NCI-H187 (cell line): ENCODE measurements around the gene CISD3.

Experiments
- DNase-seq, 2 experiments: peaks; one replicate each; lab custom pipeline; 2025; lab: John Stamatoyannopoulos, UW

CISD3 gene, protein sequence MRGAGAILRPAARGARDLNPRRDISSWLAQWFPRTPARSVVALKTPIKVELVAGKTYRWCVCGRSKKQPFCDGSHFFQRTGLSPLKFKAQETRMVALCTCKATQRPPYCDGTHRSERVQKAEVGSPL

GRCh38 chr17:38729886-38730525, at the start of gene CISD3:
Gene CISD3 (plus strand): TSS chr17:38730341. CDS start chr17:38730359, 18 bp downstream.
- peak; percentile 34 to 75 for DNase-seq

DNA sequence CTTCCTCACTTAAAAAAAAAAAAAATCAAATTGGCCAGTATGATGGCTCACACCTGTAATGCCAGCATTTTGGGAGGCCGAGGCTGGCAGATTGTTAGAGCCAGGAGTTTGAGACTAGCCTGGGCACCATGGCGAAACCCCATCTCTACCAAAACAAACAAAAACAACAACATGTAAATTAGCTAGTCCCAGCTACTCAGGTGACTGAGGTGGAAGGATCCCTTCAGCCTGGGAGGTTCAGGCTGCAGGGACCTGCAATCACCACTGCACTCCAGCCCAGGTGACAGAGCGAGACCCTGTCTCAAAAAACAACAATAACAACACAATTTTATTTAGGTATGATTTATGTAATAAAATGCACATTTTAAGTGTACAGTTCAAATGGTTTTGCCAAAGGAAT, 49.0 kb upstream of the CISD3 start:
- DNase-seq = no peak

DNA sequence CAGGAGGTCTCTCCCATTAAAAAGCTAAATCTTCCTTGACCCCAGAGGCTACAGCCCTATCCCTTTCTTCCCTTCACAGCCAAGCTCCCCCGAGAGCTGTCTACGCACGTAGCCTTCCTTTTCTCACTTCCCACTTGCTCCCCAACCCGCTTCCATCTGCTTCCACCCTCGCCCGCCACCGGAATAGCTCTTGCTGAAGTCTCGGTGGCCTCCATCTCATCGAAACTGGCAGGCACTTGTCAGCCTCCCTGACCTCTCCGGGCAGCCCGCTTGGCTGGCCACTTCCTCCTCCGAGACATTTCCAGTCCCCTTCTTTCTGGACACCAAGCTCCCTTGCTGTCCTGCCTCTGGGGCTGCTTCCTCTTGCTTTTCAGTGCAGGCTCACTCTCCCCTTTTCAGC, 44.6 kb upstream of the CISD3 start:
- no peak for DNase-seq

- no peak for DNase-seq
Observed at GRCh38 chr17:38687286-38687685, 42.9 kb upstream of the CISD3 start.

- DNase-seq = no peak
Observed at GRCh38 chr17:38690386-38690785, 39.8 kb upstream of the CISD3 start.

DNA sequence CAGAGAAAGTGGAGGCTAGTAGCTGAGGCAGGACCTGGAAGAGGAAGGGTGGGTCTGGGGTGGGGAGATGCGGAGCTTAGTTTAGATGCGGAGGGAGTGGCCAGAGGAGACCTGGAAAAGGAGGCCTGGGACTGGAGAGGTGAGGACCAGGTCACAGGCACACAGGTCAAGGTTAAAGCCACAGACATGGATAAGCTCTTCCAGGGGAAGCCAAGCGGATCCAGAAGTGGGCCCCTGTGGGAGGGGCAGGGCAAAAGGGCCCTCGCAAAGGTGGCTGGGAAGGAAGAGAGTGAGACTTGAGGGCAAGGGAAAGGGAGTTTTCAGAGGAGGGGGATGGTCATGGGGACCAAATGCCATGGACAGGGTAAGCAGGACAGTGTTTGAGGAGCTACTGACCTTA, 39.0 kb upstream of the CISD3 start:
- DNase-seq = no peak

DNA sequence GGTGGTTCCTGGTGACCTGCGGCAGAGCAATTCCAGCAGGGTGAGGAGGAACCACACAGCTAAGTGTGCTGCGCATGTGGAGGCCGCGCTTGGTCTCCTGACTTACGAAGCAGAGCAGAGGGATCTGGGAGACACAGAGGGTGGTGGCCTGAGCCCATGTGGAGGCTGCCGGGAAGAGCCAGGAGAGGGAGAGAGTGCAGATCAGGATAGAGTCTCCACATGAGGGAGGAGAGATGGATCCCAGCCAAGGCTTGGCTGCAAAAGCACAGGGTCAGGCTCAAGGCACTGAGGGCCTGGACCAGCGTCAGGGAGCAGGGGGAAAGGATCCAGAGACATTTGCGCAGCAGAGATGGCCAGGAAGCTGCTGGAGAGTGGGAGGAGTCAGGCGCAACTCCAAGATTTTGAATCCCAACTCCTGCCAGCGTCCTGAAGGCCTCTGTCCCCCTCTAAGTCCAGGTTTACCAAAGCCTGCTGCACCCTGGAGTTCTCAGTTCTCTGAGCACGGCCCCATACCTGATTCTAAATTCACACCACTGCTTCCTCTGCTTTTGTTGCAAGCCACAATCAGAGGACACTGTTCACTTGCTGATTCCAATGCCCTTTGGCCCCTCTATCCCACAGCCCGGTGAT, 36.3 kb upstream of the CISD3 start:
- no peak for DNase-seq

DNA sequence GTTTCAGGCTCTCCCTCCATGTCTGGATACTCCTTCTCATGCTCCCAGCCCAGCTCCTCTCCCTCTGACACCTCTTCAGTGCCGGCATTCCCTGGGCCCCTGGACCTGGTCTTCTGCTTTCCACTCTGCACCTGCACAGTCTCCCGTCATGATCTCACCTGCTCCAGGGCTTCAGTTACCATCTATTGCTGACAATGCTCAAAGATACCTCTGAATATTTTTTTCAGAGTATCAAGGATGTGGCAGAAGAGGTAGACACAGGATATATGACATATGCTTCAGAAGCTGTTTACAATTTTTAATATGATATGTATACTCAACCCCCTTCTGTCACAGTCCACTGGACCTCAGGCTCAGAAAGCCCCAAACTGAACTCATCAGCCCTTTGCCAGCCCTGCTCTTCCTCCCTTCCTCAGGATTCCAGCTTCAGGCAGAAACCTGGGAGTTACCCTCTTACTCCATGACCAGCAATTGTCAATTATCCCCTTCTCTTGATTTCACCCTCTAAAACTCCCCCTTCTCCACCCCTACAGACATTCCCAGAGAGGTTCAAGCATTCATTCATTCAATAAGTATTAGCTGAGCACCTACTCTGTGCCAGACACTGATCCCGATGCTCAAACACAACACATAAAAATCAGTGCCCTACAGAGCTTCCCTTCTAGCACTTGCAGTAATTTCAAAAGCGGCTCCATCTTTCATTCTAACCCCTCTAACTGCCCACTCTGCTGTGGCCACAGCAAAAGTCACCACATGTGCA, 32.9 kb upstream of the CISD3 start:
- no peak for DNase-seq

- DNase-seq = no peak
Observed at GRCh38 chr17:38698760-38699159, 31.4 kb upstream of the CISD3 start.

DNA sequence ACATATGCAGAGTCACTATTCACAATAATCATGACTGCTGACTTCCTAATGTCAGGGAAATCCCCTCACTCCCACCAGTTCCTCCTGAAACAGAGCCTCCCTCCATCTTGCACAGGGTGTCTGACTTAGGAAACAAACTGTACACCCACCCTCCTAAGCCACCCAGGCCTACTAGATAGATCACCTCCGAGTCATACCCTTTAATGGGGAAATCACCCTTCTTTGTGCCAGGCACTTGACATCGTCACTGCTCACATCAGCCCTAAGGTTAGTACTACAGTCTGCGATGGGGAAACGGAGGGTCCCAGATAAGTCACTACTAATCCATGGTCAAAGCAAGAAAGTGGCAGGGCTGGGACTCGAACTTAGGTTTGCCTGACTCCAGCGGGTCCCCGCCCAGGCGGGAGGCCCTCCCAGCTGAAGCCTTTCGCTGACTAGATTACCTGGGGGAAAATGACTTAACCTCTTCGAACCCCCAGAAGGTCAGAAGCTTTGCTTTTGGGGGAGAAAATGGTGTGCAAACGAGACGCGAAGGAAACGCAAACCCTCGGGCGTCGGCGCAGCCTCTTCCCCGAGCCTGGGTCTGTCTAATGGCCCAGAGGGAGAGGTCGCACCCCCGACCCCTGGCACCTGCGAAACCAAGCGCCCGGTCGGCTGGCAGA, 28.5 kb upstream of the CISD3 start:
- DNase-seq = no peak

DNA sequence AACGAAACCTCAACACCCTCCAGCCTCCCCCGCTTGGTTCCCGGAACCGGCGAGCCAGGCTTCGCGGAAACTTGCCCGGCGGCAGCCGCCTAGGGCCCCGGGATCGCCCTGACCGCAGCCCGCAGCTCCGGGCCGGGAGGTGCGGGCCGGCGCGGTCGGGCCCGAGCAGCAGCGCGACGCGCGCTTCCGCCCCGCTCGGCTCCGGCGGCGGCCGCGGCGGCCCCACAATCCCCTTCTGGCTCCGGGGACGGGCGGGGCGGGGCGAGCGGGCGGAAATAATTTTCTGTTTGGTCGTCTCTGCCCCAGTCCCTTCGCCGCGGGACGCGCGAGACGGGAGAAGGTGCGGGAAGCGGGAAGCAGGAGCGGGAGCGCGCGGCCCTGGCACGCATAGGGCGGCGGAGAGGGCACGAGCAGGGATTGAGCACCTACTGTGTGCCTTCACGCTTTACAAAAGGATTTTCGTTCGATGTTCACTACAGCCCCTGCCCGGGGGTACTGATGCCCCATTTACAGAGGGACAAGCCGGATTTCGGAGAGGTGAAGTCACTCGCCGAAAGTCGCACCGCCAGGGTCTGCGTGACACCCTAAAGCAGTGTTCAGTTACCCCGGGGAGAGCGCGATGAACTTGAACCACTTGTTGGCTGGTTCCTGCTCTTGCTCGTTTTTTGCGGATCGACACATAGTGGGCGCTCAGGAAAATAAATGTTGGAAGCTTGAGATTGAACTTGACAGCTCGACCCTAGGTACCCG, 27.8 kb upstream of the CISD3 start:
- DNase-seq = peak; percentile 71 to 74

DNA sequence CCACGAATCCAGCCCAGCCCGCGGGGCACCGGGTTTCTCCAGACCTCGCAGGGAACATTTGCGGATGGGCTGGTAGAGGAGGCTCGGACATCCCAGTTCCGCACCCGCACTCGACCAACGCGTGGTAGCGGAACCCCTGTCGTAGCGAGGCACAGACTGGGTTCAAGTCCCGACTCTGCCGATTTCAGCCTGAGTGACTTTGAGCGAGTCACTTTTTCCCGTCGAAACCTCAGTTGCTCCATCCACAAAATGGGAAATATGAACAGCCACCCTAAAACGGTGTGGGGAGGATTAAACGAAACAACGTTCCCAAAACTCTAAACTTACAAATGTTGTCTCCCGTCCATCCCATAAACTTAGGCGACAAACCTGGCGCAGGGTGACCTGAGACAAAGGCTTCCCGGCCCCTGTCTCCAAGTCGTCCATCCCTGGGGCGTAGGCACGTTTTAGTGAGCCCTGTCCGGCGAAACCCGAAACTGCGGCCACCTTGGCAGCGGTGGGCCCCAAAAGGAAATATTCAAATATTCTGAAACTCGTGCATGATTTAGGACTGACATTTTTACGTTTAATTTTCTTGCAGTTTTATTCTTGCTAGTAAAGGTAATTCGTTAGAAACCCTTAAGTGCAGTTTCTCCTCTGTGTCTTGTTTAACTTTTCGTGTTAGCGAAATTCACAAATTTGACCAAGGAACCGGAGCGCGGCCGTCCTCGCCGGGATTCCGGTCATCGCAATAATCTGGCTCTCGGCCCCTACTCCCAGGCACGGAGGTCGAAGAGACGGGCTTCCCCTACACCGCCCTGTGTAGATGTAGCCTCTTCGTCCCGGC, 27.0 kb upstream of the CISD3 start:
- DNase-seq = no peak

DNA sequence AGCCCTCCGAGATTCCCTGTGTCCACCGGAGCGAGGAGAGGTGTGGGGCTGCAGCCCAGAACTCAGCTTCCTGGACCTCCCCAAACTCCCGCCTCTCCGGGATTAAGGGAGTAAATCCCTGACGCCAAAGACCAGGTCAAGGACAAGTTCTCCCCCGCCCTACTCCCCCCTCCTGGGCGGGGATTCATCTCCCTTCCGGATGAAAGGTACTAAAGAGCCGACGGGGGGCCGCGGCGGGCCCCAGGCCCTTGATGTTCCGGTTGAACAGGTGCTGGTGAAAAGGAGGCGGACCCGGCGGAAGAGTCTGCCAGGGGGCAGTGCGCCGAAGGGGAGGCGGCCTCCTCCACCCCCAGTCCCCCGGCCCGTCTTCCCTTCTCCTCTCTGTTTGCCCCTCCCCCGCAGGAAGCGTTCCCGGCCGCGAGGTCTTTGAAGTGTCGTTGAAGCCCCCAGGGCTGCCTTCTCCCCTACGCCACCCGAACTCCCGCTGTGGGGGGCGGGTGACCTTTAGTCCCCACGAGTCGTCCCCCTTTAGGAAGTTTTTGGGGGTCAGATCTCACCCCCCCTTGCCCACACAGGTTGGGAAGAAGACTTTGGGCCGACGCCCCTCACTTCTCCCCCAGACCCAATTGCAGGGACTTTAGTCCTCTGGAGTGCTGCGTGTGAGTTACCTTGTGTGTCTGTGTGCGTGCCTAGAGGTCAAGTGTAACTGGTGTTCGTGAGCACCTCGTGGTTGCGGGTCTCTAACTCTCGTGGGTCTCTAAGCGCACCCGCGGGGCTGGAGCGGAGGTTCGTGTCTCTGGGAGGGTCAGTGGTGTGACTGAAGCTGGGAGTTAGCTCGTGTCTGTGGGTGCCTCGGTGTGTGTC, 26.2 kb upstream of the CISD3 start:
- peak; percentile 75 to 81 for DNase-seq

GRCh38 chr17:38704606-38705522, 25.3 kb upstream of the CISD3 start, which contains the start of gene MLLT6:
Gene MLLT6 (plus strand): TSS chr17:38705273. CDS start chr17:38705633, 360 bp downstream.
- peak; percentile 24 to 54 for DNase-seq

- DNase-seq = no peak
Observed at GRCh38 chr17:38705523-38705802, 24.7 kb upstream of the CISD3 start.

GRCh38 chr17:38705803-38706504, 24.2 kb upstream of the CISD3 start:
- DNase-seq = peak in 1 of 2 experiments; percentile 29

DNA sequence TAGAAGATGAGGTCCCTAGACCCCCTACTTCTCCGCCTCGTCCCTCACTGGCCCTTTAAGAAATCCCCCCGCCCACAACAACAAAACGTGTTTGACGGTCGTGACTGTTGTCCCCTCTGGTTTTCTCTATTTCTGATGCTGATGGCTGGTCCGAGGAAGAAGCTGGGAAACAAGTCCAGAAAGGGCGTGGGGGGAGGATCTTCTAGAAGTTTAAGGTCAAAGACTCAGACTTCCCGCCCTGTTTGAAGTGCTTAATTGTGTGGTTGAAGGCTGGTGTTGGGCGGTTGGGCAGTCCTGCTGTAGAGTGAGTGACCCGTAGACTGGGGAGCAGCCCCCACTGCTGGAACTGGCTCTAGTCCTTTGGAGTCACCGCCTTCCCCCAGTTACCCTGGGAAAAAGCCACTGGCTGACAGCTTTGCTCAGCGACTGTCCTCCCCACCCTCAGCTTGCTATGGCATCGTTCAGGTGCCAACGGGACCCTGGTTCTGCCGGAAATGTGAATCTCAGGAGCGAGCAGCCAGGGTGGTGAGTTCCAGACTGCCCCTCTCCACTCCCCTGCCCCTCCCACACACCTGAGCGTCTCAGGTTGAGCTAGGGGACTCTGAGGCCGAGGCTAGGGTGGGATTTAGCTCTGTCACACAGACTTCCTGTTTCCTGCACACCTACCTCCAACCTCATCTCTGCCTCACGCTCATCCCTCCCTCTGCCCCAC, 23.5 kb upstream of the CISD3 start:
- DNase-seq = no peak
